Stimulated activated CD4-positive, alpha-beta T cell treated with anti-CD3 and anti-CD28 coated beads, Interleukin-15, amount 100 ng/mL, for 1 hour (primary cell): ENCODE data around the gene HSF5.
A peak's percentile ranks its signal among the peaks of the same experiment; 100 is the strongest.

Experiments
- DNase-seq, 2 donors: peaks; one replicate each; pipeline ENCODE4 v3.0.0-alpha.2; 2020; ENCODE audit warnings: low read depth in 1 of 2, low spot score in 1 of 2

The HSF5 gene

GRCh38 chr17:58487589-58488427 lies at the start of gene HSF5:
Gene HSF5, minus strand, starts transcription at chr17:58488408. Its CDS starts 134 bp downstream, at chr17:58488274.
- peak; percentile 58 to 67 for DNase-seq

- no peak for DNase-seq
These were observed 49.1 kb upstream of the HSF5 start for GRCh38 chr17:58537266-58537665.

GRCh38 chr17:58536542-58536941 lies 48.3 kb upstream of the HSF5 start:
- DNase-seq = no peak

GRCh38 chr17:58535431-58535830 lies 47.2 kb upstream of the HSF5 start:
- DNase-seq = no peak

GRCh38 chr17:58534901-58535421 lies 46.8 kb upstream of the HSF5 start:
- DNase-seq = no peak

- no peak for DNase-seq
These were observed 46.1 kb upstream of the HSF5 start for GRCh38 chr17:58534331-58534730.

GRCh38 chr17:58533616-58534188 lies 45.5 kb upstream of the HSF5 start:
- no peak for DNase-seq

GRCh38 chr17:58532555-58532951 lies 44.3 kb upstream of the HSF5 start:
- no peak for DNase-seq

GRCh38 chr17:58531661-58532554 lies 43.7 kb upstream of the HSF5 start:
- peak; percentile 37 to 57 for DNase-seq

GRCh38 chr17:58531122-58531521 lies 42.9 kb upstream of the HSF5 start:
- no peak for DNase-seq

- DNase-seq = no peak
These were observed 42.4 kb upstream of the HSF5 start for GRCh38 chr17:58530655-58531054.

- no peak for DNase-seq
These were observed 41.1 kb upstream of the HSF5 start for GRCh38 chr17:58529275-58529674.

GRCh38 chr17:58528443-58528842 lies 40.2 kb upstream of the HSF5 start:
- no peak for DNase-seq

- DNase-seq = no peak
These were observed 39.7 kb upstream of the HSF5 start for GRCh38 chr17:58527949-58528348.

GRCh38 chr17:58527306-58527705 lies 39.1 kb upstream of the HSF5 start:
- DNase-seq = no peak

- no peak for DNase-seq
These were observed 37.0 kb upstream of the HSF5 start for GRCh38 chr17:58525239-58525638.

GRCh38 chr17:58521680-58522079 lies 33.5 kb upstream of the HSF5 start:
- DNase-seq = no peak

GRCh38 chr17:58520843-58521430 lies 32.7 kb upstream of the HSF5 start:
- DNase-seq = no peak

GRCh38 chr17:58517928-58518609 lies 29.9 kb upstream of the HSF5 start:
- DNase-seq = peak; percentile 97 to 99

- DNase-seq = no peak
These were observed 29.2 kb upstream of the HSF5 start for GRCh38 chr17:58517378-58517927.
